Measurements from ENCODE around the gene TMEM121B.

TMEM121B gene

GRCh38 chr22:17109976-17110375 is 11.2 kb downstream of the TMEM121B start:
- DNase-seq (no peak), ATAC-seq (no peak)

- DNase-seq (no peak), ATAC-seq (no peak)
Measured at GRCh38 chr22:17109113-17109865, 11.9 kb downstream of the TMEM121B start.

- ATAC-seq: no peak
Measured at GRCh38 chr22:17108256-17109112, 12.7 kb downstream of the TMEM121B start.

GRCh38 chr22:17107547-17107810 is 13.7 kb downstream of the TMEM121B start:
- DNase-seq (no peak), ATAC-seq (no peak)

More at GRCh38 chr22:17108256-17109112, 12.7 kb downstream of the TMEM121B start:
- DNase-seq: no peak

GRCh38 chr22:17106785-17107546 is 14.2 kb downstream of the TMEM121B start:
- ATAC-seq (peak; percentile 64), DNase-seq (peak; percentile 42)

DNA sequence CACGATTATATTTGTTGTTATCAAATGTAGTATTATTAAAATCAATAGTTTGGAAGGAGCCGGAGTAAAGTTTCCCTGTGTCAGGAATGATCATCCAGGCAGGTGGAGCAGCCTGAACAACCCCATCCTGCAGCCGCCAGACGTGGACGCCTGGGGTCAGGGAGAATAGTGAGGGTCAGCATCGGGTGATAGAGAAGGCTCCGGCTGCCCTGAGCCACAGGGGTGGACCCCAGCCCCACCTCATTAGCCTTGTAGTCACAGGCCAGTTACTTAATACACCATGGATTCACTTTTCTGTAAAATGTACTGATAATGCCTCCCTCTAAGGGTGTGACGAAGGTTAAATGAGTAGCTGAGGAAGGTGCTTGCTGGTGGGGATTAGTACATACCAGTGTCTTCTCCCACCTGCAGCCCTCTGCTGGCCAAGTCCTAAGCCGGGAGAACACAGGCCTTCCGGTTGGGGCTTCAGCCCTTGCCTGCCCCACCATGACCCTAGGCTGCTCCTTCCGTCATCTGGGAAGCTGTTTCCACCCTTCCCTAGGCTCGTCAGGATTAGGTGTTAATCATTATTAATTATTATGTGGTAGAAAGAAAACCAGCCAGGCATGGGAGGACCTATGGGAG is 14.9 kb downstream of the TMEM121B start:
- peak; percentile 34 for ATAC-seq
- DNase-seq: no peak

DNA sequence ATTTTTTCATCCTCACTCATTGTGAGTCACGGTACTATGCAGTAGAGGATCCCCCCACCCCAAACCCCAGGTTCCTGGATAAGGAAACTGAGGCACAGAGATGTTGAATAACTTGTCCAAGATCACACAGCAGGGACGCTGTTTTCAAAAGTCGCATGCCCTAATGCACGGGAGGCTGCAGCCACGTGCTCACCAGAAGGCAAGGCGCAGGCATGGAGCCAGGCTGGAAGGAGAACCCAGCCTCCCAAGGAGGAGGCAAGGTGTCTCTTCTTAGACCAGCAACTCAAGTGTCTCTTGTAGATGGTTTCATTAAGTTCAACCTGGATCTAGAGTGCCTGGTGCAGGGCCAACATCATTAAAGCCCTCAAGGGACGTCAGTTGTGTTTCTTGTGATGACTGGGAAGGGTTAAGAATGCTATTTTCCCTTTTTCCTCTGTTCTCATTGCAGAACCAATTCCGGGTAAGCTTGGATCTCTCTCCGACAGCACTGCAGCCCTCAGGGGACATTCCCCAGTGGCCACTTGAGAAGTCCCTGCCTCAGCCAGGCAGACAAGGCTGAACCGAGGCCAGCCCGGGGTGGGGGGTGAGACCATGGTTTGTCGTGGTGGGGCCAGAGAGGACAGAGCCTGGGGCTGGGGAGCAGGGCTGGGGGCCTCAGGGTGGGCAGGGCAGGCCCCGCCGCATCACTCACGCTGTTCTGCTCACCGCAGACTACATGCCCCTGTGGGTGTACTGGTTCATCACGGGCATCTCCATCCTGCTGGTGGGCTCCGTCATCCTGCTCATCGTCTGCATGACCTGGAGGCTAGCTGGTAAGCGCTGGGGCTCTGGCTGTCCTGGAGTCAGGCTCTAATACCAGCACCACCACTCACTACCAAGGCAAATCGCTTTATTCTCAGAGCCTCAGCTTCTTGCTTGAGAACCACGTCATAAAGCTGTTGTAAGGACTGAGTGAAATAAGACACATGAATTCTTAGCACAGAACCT is 15.7 kb downstream of the TMEM121B start:
- ATAC-seq (no peak), DNase-seq (no peak)

DNA sequence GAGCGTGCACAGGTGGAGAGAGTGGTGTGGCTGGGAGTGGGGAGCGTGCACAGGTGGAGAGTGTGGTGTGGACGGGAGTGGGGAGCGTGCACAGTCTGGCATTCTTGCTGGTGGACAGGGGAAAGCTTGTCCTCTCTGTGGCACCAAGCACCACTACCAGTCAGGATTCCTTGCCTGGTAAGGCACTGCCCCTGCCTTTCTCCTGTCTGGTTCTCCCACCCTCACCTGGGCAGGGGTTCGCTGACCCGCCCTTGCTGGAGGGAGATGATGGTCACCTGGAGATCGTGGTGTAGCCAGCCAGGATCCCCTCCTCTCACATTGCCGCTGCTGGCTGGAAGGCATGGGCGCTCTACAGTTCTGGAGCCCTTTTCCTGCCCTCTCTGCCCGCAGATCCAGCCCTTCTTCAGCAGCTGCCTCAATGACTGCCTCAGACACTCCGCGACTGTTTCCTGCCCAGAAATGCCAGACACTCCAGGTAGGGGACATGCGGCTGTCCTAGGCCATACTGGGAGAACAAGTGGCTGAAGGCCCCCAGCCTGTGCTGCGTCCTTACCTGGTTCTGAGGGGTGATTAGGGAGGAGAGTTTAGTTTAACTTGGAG is 16.7 kb downstream of the TMEM121B start:
- ATAC-seq: no peak

GRCh38 chr22:17103351-17103750 is 17.8 kb downstream of the TMEM121B start:
- ATAC-seq: no peak

More for the DNA sequence above, 16.7 kb downstream of the TMEM121B start:
- no peak for DNase-seq

GRCh38 chr22:17102297-17102667 is 18.9 kb downstream of the TMEM121B start:
- no peak for DNase-seq
- no peak for ATAC-seq

More at GRCh38 chr22:17103351-17103750, 17.8 kb downstream of the TMEM121B start:
- no peak for DNase-seq

- ATAC-seq (no peak), DNase-seq (no peak)
Measured at GRCh38 chr22:17101475-17102296, 19.5 kb downstream of the TMEM121B start.

DNA sequence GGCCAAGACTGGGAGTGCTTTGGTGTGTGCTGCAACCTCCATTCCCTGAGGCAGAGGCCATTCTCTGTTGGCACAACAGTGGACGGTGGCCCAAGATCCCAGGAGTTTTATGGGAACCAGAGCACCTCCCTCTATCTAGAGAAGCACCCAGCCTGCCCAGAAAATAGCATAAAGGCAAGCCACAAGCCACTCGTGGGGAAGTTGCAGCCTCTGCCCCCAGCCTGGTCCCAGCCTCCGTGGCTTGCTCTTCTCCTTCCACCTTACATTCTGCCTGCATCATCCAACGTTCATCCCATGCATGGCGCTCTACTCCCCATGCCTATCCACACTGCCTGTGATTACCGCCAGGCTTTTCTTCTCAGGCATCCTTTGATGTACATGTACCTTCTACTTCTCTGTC is 20.5 kb downstream of the TMEM121B start:
- DNase-seq: no peak
- ATAC-seq: no peak

- DNase-seq: peak; percentile 29
Measured at GRCh38 chr22:17098379-17098819, 22.8 kb downstream of the TMEM121B start.

DNA sequence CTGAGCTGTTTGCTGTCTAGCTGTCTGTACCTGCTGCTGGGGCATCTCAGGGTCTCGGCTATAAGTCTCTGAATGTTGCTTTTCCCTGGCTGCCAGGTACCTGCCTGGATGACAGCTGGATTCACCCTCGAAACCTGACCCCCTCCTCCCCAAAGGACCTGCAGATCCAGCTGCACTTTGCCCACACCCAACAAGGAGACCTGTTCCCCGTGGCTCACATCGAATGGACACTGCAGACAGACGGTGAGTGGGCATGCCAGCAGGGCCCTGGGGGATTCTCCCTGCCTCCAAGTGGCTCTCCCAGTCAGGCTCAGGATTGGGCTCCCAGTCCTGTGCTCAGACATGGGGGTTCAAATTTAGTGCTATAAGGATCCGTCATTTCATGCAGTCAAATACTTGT is 23.5 kb downstream of the TMEM121B start:
- ATAC-seq (no peak), DNase-seq (no peak)

More at GRCh38 chr22:17098379-17098819, 22.8 kb downstream of the TMEM121B start:
- peak; percentile 70 for ATAC-seq

GRCh38 chr22:17097062-17097461 is 24.1 kb downstream of the TMEM121B start:
- DNase-seq (no peak), ATAC-seq (no peak)

DNA sequence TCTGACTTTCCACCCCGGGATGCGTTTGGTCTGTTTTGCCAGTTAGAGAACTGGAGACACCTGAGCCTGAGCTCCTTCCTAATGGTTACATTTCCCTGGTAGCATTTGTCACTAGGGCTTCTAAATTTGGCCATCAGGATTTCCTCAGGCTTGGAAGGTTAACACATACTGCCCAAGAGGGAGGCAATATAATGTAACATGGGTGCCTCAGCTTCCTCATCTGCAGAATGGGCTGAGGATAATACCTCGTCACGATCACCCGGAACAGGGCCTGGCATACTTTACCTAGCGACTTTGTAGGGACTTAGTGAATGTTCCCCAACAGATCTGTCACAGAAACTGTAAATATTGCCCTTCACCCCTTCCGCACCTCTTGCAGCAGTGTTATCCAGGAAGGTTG is 25.1 kb downstream of the TMEM121B start:
- no peak for ATAC-seq

DNA sequence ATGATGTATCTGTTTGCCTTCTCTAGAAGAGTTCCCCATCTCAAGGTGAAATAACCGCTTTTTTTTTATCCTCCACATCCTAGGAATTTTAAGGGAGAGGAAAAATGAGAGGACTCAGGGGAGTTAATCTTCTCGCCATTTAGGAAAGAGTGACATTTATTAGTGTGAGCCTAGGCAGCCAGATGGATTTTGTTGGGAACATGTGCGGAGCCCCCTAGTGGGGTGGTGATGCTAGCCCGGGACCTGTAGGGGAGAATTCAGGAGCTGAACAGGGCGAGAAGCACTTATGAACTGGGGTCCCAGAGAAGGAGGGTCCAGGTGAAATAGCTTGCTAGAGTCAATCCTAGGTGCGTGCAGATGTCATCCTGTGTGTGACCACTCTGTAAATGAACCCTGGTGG is 25.6 kb downstream of the TMEM121B start:
- DNase-seq: no peak
- ATAC-seq: no peak

More for the DNA sequence above, 25.1 kb downstream of the TMEM121B start:
- DNase-seq: no peak

- no peak for ATAC-seq
- DNase-seq: no peak
Measured at GRCh38 chr22:17093081-17093480, 28.1 kb downstream of the TMEM121B start.

- no peak for ATAC-seq
Measured at GRCh38 chr22:17091851-17092250, 29.3 kb downstream of the TMEM121B start.

DNA sequence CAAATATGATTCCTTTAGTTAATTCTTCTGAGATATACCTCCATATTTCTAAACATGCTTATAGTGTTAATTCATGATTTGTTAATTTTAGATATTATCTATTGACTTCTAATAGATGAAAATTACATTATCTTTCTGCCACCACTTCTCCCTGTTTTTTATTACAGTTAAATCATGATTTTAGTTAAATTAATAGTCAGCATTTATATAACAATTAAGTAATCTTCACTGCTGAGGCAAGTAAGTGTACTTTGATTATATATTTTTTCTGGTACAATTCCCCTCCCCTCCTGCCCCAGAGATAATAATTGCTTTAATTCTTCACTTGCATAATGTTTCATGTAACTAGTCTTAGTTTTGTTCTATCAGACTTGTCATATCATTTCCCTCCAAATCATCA is 30.6 kb downstream of the TMEM121B start:
- ATAC-seq: no peak
- DNase-seq: no peak

More at GRCh38 chr22:17091851-17092250, 29.3 kb downstream of the TMEM121B start:
- no peak for DNase-seq
